Stimulated activated CD8-positive, alpha-beta memory T cell treated with anti-CD3 and anti-CD28 coated beads, Interleukin-15, amount 100 ng/mL, for 1 hour (primary cell): Measurements from ENCODE around the gene TMEM176A.

Experiments used
- DNase-seq: peaks from one replicate; pipeline ENCODE4 v3.0.0-alpha.2; 2020; ENCODE audit warnings: low read depth

Gene TMEM176A

DNA sequence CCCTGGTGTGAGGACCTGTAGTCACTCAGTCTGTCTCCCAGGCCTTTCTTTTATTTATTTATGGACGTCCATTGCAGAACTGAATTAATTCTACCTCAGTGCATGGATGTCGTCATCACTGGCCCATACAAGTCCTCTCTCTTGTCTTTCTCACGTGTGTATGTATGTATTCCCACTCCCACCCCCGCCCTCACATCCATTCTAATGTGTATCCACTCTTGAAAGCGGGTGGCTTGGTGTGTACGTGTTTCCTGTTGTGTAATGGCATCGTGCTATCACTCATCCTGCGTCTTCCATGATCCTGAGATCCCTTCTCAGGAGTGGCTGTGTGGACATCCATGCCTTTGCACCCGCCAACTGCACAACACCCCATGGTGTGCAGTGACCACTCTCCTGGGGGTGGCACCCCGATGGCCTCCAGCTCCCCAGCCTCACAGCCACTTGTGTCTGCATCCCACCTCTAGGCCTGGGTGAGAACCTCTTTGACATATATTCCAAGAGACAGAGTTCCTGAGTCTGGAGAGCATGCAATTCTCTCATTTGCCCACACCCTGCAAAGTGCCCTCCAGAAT is 48.7 kb downstream of the TMEM176A start:
- DNase-seq: no peak

DNA sequence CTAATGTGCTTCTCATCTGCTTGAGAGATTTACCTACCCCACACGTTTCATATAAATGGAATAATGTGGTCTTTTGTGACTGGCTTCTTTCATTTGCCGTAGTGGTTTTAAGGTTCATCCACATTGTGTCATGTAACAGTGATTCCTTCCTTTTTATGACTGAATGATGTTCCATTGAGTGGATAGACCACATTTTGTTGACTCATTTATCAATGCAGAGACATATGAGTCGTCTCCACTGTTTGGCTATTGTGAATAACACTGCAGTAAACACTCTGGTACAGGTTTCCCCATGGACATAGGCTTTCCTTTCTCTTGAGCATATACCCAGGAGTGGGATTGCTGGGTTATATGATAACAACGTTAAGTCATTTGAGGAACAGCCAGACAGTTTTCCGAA is 49.7 kb downstream of the TMEM176A start:
- DNase-seq: no peak

DNA sequence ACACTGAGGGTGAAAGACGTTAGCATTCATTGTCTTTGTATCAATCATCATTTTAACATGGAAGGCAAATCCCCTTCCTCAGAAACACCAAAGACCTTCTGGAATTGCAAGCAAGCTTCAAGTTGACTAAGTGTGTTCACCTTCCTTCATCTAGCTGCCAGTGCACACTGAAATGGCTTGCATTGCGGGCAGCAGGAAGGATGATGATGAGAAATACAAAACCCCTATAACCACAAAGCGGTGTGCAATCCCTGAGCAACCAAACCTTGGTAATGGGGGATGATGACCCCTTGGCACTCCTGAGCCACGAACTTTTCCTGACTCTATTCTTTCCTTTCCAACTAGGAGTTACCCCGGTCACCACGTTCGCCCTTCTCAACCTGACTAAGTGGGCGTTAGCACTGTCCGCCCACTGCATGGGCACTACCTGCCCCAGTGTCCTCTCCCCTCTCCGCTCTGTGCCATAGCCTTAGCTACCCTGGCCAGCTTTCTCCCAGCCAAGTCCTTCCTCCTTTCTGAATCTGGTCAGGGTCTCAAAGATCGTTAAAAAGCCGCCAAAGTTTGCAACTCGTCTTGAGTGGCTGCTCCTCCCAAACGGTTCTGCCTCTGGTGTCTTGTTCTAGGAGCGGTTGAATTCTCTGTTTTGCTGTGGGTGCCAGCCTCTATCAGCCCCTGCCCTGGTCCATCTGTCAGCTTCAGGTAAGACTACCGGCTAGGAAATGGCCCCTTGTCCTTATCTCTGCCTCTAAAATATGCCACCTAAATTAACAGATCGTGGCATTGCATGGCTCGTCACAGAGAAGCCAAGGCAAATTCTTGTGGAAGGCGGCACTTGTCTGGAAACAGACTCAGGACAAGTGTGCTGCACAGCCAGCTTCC is 51.2 kb downstream of the TMEM176A start:
- DNase-seq: no peak

DNA sequence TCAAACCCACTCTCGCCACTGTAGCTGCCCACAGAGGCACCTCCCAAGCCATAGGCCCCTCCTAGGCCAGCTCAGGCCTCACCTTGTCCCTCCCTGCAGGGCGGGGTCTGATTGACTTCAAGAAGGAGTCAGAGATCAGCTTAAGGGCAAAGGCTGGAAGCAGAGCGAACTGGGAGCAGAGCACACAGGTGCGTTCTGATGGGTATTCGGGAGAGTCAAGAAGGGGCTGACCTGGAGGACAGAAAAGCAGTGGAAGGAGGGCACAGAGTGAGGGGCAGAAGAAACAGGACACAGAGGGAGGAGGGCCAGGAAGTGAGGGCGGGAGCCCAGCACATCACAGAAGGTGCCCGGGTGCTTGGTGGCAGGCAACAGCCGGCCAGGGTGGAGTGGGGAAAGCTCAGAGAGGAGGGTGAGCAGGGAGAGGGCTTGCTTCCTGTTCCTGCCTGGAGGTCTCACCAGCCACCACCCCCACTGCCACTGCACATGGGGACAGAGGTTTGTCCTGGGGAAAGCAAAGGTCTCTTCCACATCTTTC is 51.9 kb downstream of the TMEM176A start, which contains the start of gene AOC1:
TSS of gene AOC1 (plus strand) at position 147 of the 535 bp plus-strand sequence. CDS start 3,954 bp downstream, outside the sequence.
- no peak for DNase-seq

DNA sequence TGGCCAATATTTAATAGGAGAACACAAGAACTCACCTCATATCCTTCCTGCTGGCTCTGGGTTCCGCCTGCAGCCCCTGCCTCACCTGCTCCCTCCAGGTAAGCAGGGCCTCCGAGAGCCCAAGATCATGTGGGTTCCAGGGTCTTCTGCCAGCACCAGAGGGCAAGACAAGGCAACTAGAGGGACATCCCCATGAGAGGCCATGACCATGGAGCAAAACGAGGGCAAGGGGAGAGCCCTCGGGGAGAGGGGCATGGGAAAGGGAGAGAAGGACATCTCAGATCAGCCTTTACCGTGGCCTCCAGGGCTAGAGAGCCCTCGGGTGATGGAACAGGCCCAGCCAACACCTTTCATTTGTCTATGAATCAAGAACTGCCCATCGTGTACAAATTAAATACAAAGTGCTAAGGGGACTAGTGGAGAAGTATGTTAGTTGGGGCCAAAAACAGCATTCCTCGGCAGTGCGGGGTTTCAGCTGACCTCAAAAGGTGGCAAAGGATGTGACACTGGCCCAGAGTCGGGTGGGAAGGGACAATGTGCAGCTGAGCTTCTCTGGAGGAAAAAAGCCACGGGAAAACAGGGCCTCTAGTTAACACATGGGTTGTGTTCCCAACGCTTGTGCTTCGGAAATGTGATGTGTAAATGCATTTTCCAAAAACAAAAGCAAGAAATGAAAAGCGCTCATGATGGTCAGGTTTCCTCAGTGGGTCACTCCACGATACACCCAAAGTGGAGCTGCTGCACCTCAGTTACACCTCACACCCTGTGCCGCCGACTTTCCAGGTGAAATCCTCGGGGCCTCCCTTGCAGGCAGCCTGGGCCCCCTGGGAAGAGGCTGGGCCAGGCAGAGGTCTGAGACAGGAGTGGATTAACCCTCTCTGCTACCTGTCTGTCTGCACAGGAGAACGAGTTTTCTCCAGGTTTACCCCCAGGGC is 53.8 kb downstream of the TMEM176A start:
- no peak for DNase-seq
